ENCODE measurements around the gene ZNF692.
"Not testable (repeated sequence)": the region's sequence is repeated elsewhere in the genome, so short reads cannot be mapped to it uniquely, and the experiment has no call there.

Gene ZNF692

GRCh38 chr1:248849152-248849551, 9.7 kb downstream of the ZNF692 start:
- no peak for DNase-seq (ENCODE audit: low read depth)

GRCh38 chr1:248848602-248849001, 10.3 kb downstream of the ZNF692 start:
- no peak for DNase-seq (ENCODE audit: low read depth)

- DNase-seq (ENCODE audit: low read depth), result no peak
Observed at GRCh38 chr1:248847956-248848561, 10.8 kb downstream of the ZNF692 start.

GRCh38 chr1:248847181-248847955, 11.5 kb downstream of the ZNF692 start:
- DNase-seq (ENCODE audit: low read depth), result no peak

- no peak for DNase-seq (ENCODE audit: low read depth)
Observed at GRCh38 chr1:248844526-248844925, 14.4 kb downstream of the ZNF692 start.

- no peak for DNase-seq (ENCODE audit: low read depth)
Observed at GRCh38 chr1:248843687-248844086, 15.2 kb downstream of the ZNF692 start.

DNA sequence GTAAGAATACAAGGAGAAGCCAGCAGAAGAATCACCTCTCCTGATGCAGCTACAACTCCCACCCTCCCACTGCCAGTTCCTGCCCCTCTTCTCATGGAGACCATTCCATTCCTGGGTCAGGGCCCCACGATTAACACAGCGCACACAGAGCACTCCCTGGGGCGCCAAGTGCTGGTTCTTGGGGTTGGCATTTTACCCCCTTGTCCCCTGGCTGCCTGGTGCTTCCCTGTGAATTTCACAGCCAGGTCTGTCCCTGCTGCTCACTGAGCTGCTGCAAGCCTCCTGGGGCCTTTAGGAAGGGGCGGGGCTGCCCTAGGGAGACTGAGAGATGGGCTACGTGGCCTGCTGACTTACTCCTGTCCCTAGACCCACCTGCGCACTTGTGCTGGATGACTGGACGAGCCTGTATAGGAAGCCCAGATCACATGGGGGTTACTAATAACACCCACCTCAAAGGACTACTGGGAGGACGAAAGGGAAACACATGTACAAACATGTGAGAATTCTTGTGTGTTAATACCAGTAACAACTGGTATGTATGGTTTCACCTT, 16.0 kb downstream of the ZNF692 start:
- DNase-seq (ENCODE audit: low read depth), result no peak

DNA sequence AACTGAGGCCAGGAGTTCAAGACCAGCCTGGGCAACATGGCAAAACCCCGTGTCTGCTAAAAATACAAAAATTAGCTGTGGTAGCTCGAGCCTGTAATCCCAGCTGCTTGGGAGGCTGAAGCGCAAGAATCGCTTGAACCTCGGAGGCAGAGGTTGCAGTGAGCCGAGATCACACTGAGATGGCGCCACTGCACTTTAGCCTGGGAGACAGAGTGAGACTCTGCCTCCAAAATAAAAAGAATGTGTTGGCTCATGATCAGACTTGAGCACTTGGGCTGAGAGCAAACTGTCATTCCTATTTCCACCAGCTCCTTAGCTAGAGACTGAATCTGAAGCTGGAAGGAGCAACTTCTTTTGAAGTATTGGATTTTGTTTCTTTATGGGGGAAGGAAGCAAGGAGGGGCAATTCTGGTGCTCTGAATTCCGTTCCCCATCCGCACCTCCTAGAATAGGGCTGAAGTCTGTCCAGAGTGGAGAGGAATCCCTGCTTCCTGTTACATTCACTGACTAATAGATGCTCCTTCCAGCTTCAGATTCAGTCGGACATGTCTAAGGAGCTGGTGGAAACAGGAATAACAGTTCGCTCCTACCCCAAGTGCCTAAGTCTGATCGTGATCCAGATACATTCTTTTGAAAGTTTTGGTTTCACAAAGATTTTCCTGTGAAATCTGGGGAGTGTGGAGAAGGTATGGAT, 17.0 kb downstream of the ZNF692 start:
- DNase-seq (ENCODE audit: low read depth), result no peak

DNA sequence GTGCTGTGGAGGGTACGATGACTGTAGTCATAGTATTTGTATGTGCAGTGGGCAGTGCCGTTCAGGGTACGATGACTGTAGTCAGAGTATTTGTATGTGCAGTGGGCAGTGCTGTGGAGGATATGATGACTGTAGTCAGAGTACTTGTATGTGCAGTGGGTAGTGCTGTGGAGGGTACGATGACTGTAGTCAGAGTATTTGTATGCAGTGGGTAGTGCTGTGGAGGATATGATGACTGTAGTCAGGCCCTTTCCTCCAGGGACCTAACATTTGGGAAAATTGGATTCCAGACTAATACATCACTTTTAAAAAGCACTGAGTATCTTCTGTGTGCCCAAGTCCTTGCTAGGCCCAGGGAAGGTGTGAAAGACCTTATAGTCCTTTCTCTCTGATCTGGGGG, 17.9 kb downstream of the ZNF692 start:
- no peak for DNase-seq (ENCODE audit: low read depth)

DNA sequence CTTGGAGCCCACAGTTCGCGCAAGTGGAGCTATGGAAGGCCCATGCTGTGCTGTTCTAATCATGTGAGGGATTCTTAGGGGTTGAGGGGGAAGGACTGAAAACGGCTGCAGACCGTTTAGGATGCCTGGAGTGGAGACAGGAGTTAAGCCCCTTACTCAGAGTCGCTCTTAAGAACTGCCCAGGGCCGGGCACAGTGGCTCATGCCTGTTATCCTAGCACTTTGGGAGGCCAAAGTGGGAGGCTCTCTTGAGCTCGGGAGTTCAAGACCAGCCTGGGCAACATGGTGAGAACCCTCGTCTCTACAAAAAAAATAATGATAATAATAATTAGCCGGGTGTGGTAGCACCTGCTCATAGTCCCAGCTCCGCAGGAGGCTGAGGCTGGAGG, 19.7 kb downstream of the ZNF692 start:
- no peak for DNase-seq (ENCODE audit: low read depth)

- DNase-seq (ENCODE audit: low read depth), result peak; percentile 77
Observed at GRCh38 chr1:248838357-248839167, 20.3 kb downstream of the ZNF692 start.

DNA sequence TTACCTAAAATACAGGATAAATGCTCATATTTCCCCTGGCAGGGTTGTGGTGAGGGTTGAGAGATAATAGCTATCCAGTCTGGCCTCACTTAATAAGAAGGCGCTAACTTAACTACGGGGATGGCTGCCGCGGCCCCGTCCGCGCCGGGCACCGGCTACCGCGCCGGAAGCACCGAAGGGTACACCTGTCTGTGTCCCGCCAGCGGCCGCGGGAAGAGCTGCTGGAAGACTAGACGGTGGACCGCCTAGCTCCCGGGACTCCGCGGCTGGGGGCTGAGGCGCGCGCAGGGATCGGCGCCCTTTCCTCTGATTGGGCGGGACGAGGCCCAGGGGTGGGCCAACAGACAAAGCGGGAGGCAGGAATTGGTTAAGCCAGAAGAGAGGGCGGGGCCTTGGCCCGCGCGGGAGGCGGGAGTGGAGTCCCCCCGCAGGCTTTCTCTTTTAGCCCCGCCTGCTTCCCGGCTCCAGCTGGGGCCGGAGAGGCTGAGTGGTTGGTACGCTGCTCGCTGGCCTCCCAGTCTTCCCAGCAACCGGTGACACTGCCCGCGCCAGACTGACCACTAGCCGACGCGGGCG, 21.0 kb downstream of the ZNF692 start, which contains the start of gene ZNF672:
Gene ZNF672 (plus strand): TSS at position 444 of the 576 bp plus-strand sequence. CDS start 9,051 bp downstream, outside the sequence.
- peak; percentile 92 for DNase-seq (ENCODE audit: low read depth)

DNA sequence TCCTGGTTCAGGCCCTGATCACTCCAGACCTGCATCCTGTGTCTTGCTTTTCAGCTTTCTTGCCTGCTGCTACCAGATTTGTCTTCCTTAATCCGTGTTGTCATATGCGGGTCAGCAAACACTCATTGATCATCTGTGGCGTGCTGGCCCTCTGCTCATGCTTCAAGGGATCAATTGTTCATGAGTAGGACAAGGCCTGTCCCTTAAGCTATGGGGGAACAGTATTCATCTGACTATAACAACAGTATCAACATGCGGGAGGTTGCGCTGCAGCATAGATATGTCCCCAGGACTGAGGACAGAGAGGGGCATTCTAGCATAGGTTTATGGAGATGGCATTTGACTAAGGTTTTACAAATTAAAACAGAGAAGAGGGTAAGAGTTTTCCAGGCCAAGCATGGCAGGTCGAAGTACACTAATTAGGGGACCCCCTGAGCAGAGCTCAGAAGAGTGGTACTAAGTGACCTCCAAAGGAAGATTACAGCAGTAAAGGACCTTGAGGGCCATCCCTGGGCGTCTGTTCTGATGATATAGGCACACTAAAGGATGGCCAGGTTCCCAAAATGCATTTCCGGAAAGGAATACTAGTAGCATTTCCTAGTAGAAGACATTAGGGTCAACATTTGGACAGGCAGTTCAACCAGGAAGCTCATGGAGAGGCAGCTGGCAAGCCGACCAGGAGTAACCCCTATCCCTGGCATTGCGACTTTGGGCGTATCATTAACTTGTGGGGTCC, 21.7 kb downstream of the ZNF692 start:
- no peak for DNase-seq (ENCODE audit: low read depth)

GRCh38 chr1:248834343-248834940, 24.4 kb downstream of the ZNF692 start:
- no peak for DNase-seq (ENCODE audit: low read depth)

DNA sequence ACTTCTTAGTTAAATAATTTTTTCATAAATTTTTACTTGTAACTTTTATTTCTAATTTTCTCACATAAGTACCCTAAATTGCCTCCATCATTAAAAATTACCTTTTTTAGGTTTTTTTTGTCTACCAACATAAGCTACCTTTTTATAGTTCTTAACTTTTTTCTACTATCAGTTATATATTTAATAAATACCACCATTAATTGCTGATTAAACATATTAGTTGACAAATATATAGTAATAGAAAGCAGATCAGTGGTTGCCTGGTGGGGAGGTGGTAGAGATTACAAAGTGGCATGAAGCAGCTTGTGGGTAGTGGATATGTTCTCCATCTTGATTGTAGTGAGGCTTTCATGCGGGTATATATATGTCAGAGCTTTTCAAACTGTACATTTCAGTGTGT, 27.0 kb downstream of the ZNF692 start:
- no peak for DNase-seq (ENCODE audit: low read depth)

- DNase-seq (ENCODE audit: low read depth), result not testable (repeated sequence)
Observed at GRCh38 chr1:248830718-248831017, 28.2 kb downstream of the ZNF692 start.

DNA sequence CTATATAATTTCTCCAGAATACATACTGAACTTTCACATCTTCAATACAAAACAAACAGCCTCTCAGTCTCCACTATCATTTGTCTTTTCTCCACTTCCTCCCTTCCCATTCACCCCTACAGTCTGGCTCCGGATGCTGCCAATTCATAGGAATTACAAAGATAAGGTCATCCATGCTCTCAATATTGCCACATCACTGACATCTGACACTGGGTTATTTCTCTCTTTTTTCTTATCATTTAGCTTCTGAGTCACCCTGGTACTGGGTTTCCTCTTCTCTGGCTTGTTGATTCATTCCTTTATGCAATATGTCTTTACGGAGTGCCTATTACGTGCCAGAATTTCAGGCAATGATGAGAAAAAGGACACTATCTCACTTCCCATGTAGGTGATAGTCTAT, 30.0 kb downstream of the ZNF692 start:
- DNase-seq (ENCODE audit: low read depth), result no peak

GRCh38 chr1:248825909-248826760, 32.8 kb downstream of the ZNF692 start, which contains the start of gene SH3BP5L:
Gene SH3BP5L, minus strand, starts transcription at chr1:248825915. Its CDS starts 980 bp downstream, at chr1:248824935.
- peak; percentile 86 for DNase-seq (ENCODE audit: low read depth)

- no peak for DNase-seq (ENCODE audit: low read depth)
Observed at GRCh38 chr1:248825573-248825908, 33.3 kb downstream of the ZNF692 start.

DNA sequence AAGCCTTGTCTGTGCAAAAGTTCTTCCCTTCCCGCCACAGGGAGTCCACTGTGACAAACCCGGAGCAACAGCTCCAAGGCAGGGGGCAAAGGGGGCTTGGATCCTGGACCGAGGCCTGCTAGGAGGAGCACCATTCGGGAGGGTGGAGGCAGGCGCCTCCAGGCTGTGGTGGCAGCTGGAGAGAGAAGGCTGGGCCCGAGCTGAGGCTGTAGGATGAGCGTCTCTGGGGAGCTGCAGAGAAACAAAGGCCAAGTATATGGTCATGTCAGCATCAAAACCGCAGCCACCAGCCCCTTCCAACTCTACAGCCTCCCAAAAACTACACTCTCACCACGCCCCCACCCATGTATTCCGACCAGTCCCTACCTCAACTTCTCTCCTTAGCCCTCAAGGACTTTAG, 33.7 kb downstream of the ZNF692 start:
- no peak for DNase-seq (ENCODE audit: low read depth)

Measured in activated T-cell treated with anti-CD3 and anti-CD28 coated beads for 48 hours (primary cell).